HG03469 (cell line): ENCODE results near the gene CSDE1.

Source experiments
- ATAC-seq: cut with Tn5 transposase; IDR thresholded peaks from one replicate; pipeline ENCODE4 v1.9.1; 2021; ENCODE audit warnings: mild to moderate bottlenecking, moderate library complexity, moderate number of reproducible peaks; ENCODE audit not compliant: unreplicated experiment

Gene CSDE1

DNA sequence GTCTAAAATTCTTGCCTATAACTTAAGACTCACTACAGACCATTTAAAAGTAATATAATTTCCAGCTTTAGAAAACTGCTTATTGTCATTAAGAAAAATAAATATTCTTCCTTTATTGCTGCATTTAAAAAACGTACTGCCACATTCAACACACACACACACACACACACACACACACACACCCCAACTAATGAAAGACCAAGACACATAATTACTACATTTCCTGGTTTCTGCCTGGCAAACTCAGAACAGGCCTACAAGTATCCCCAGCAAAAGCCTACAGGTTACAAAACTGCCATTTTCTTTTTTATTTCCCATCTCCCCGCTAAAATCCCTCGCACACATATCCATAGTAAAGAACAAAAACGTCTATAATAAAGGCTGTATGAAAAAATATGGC, 89.4 kb downstream of the CSDE1 start:
- ATAC-seq, result no peak

GRCh38 chr1:114666954-114667353, 90.8 kb downstream of the CSDE1 start:
- no peak for ATAC-seq
